Esophagus mucosa (tissue), 1 donor: ENCODE measurements around the gene ZNF688. TPM values are rescaled to one million over a fixed set of nuclear protein-coding genes. Genes with fewer than 3 reads are reported as not detected.
"Not testable (repeated sequence)": the region's sequence is repeated elsewhere in the genome, so short reads cannot be mapped to it uniquely, and the experiment has no call there.

Experiments used
- ATAC-seq: fragments of 200-7000 bp; cut with Tn5 transposase; one replicate; pipeline ENCODE4 v1.9.1; 2020
- total RNA-seq: library from RNA; stranded (reverse); gene quantifications from one replicate; pipeline ENCODE4 v1.2.4, GENCODE V29; 2023
- donor health status: DM: yes; HTN: yes; CAD: no.

ZNF688 gene
- total RNA-seq, 1 donor from 2014 or later: 9.7 TPM

GRCh38 chr16:30533146-30533522 is 38.4 kb downstream of the ZNF688 start:
- no peak for ATAC-seq

- no peak for ATAC-seq
Observed at GRCh38 chr16:30532285-30533145, 39.0 kb downstream of the ZNF688 start.

DNA sequence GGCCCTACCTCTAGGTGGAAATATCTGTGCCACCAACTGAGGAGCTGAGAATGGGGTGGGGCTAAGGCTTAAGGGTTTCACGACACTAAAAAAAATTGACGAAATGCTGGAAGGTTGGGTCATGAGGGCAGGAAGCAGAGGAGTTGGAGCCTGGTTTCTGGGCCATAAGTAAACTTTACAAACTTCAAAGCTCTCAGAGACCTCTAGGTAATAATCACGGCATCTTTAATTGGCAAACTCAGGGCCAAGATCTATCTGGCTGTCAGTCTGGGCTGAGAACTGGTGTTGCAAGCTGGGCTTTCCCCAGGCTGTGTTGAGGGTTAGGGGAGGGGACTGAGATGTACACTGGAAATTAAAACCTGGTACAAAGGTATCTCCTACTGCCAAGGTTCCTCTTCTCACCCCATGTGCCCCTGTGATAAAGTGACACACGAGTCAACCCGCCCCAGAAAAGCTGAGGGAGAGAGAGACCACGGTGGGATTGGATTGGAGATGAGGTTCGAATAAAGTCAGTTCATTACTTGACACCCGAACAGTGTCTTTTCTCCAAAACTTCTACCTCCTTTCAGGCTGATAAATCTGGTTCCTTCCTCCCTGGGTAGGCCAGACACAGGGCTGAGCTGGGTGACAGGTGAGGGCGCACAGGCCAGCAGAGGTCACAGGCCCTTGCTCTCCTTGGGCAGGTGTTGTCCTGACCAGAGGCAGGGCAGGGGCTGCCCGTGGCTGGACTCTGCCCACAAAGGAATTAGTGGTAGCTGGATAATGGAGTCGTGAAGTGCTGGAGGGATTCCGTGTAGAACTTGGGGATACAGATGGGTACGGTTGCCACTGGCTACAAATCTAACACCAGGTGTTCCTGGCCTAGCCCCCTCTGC is 41.1 kb downstream of the ZNF688 start:
- no peak for ATAC-seq

DNA sequence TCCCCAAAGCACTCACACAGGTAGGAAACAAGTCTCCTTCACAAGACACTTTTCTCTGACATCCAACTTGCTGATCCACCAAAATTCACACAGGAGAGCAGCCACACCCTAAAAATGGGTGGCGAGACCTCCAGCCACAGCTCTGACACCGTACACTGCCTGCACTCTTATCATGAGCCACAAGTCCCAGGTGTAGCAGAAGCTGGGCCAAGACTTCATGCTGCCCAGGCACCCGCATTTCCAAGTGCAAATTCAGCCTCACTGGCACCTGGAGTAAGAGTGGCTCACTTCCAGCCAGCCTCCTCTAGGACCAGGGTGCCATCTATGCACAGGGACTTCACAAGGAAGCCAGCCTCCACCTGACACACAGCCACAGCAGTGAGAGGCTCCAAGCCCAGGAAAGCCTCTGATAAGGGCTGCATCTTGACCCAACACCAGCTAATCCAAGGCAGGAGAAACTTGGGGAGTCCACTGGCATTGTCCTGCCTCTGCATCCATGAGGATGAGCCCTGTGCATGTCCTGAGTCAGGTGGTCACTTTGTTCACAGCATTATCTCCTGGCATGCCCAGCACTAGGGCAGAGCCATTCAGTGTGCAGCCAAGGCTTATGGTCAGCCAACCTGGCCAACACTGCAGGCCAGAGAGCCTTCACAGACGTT is 42.6 kb downstream of the ZNF688 start:
- ATAC-seq: no peak

DNA sequence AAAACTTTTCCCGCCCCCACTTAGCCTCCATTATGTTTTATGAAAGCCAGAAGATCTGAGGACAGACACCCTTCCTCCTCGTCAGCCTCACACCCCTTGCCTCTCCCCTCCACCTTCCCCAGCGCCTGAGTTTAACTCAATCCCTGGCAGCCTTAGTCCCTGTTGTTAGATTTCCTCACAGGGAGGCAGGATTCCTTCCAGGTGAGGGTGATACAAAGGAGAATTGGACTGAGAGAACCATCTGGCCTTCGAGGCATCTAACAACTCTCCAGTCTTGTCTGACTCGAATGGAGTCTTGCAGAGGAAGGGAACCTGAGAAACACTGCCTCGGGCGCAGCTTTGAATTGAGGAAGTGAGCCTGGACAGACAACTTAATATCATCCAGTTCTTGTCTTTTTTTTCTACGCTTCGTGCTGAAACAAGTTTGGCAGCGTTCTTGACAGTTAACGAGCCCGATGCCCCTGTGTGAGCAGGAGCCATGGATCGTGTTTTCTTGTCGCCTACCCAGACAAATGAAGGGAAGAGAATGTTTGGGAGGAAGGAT is 43.8 kb downstream of the ZNF688 start:
- ATAC-seq: peak; percentile 43

GRCh38 chr16:30526823-30527634 is 44.5 kb downstream of the ZNF688 start:
- ATAC-seq: peak; percentile 93

GRCh38 chr16:30526137-30526822 is 45.2 kb downstream of the ZNF688 start, which contains the start of gene ZNF768:
Gene ZNF768, minus strand, starts transcription at chr16:30526566. Its CDS starts 153 bp downstream, at chr16:30526413.
- ATAC-seq: peak; percentile 12

GRCh38 chr16:30525844-30526136 is 45.7 kb downstream of the ZNF688 start:
- no peak for ATAC-seq

- no peak for ATAC-seq
Observed at GRCh38 chr16:30524575-30525568, 46.6 kb downstream of the ZNF688 start.

DNA sequence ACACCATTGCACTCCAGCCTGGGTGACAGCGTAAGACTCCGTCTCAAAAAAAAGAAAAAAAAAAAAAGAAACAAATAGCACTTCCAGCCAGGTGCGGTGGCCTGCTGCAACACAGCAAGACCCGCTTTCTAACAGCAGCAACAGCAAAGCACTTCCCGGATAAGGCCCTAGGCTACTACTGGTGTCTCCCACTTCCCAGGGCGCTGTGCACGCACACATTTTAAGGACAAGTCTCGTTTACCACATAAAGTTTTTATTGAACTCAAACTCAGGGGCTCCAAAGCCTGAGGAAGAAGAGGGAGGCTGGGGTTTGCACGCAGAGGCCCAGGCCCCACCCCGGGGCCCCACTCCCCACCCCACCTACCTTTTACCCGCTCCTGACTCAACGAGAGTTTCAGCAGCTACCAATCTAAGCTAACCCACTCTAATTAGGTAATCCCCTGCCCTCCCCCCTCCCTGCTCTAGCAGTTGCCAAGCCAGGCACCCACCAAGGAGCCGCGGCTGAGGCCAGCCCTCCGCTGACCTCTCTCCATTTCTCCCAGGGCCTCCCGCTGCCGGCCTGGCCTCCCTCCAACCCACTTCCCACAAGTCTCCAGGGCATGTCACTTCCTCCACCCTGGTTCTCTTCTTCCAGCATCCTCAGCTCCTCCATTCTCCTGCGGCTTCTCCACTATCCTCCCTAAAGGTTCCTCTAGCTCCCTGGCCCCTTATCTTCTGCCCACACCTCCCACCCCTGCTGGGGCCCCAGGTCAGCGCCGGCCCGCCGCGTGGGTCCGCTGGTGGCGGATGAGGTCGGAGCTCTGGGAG is 47.5 kb downstream of the ZNF688 start:
- ATAC-seq: no peak

DNA sequence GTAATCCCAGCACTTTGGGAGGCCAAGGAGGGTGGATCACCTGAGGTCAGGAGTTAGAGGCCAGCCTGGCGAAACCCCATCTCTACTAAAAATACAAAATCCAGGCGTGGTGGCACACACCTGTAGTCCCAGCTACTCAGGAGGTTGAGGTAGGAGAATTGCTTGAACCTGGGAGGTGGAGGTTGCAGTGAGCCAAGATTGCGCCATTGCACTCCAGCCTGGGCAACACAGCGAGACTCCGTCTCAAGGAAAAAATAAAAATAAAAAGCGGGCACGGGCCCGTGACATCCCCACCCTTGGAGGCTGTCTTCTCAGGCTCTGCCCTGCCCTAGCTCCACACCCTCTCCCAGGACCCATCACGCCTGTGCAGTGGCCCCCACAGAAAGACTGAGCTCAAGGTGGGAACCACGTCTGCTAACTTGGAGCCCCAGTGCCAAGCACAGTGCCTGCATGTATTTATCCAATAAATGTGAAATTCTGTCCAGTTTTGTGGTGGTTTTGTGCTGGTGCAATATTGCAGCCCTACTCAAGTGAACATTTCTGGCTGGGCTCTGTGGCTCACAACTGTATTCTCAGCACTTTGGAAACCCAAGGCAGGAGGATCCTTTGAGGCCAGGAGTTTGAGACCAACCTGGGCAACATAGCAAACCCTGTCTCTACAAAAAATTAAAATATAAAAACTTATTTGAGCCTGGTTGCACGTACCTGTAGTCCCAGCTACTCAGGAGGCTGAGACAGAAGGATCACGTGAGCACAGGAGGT is 48.6 kb downstream of the ZNF688 start:
- not testable (repeated sequence) for ATAC-seq

DNA sequence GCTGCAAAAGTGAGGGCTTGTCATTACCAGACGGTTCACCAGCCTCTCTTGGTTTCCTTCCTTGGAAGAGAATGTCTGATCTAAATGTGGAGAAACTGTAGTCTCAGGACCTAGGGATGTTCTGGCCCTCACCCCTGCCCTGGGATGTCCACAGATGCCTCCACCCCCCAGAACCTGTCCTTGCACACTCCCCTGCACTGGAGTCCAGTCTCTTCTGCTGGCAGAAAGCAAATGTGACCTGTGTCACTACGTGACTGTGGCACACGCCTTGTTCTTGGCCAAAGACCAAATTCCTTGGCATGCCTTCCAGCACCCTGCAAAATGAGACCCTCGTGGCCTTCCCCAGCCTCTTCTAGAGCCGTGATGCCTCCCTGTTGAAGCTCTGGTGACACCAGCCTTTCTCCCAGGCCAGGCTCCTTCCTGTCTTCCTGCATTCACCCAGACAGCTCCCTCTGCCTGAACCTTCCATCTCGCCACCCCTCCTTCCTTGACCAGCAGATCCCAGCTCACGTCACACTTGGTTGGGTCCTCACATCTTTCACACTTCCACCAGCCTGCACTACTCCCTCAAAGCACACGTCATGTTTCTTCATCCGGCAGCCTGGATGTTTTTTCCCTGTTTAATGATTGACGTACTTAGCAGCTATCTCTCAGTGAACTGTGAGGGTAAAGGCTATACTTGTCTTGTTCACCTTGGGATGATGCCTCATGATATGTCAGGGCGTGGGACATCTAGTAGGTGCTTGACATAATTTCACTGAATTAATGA is 49.5 kb downstream of the ZNF688 start:
- no peak for ATAC-seq

- no peak for ATAC-seq
Observed at GRCh38 chr16:30521476-30521872, 50.0 kb downstream of the ZNF688 start.
